AG10803 (cell line): ENCODE results near the gene OS9.
"Not testable (repeated sequence)": the region's sequence is repeated elsewhere in the genome, so short reads cannot be mapped to it uniquely, and the experiment has no call there.

ENCODE experiments used
- DNase-seq: peaks from one replicate; pipeline ENCODE4 v3.0.0; 2010; ENCODE audit warnings: low read depth
- H3K4me3 ChIP-seq: 2 replicates; pipeline ENCODE4 v1.5.1; 2011; ENCODE audit warnings: mild to moderate bottlenecking, low read length, control low read depth
- CTCF ChIP-seq: conservative IDR thresholded peaks from 2 replicates; pipeline ENCODE4 v1.5.1; 2011; ENCODE audit warnings: mild to moderate bottlenecking, low read length, control low read depth, inconsistent platforms

The OS9 gene

GRCh38 chr12:57720606-57721595 lies 27.0 kb downstream of the OS9 start:
- no peak for TF ChIP-seq CTCF
- no peak overlapping the region for H3K4me3 ChIP-seq
- no peak for DNase-seq

GRCh38 chr12:57721846-57722608 lies 28.1 kb downstream of the OS9 start:
- not testable (repeated sequence) for DNase-seq, H3K4me3 ChIP-seq

- H3K4me3 ChIP-seq = no peak overlapping the region
- DNase-seq = no peak
- TF ChIP-seq CTCF = no peak
These were observed 29.0 kb downstream of the OS9 start for GRCh38 chr12:57722716-57723629.

- DNase-seq = no peak
- no peak overlapping the region for H3K4me3 ChIP-seq
- TF ChIP-seq CTCF = no peak
These were observed 29.7 kb downstream of the OS9 start for GRCh38 chr12:57723630-57723962.

- no peak overlapping the region for H3K4me3 ChIP-seq
- no peak for TF ChIP-seq CTCF
- no peak for DNase-seq
These were observed 30.3 kb downstream of the OS9 start for GRCh38 chr12:57724003-57724935.

GRCh38 chr12:57724936-57725740 lies 31.2 kb downstream of the OS9 start:
- H3K4me3 ChIP-seq = no peak overlapping the region
- no peak for TF ChIP-seq CTCF
- no peak for DNase-seq
